PC-9 (cell line): Measurements from ENCODE around the gene DBET. TPM values are rescaled to one million over a fixed set of nuclear protein-coding genes. Genes with fewer than 3 reads are reported as not detected.
"Not testable (repeated sequence)": the region's sequence is repeated elsewhere in the genome, so short reads cannot be mapped to it uniquely, and the experiment has no call there.

Experiments used
- BruUV-seq: library from RNA; stranded (reverse); fragments of 400-500 nt; replicated peaks from 2 replicates; lab custom pipeline; 2021; lab: Mats Ljungman, UMichigan
- CTCF ChIA-PET: fragments of 300-600 bp; sonication (Branson Sonifier 250); formaldehyde crosslinking; loops from one replicate; lab custom pipeline; 2022; ENCODE audit warnings: antibody characterized with exemption; lab: Charles Lee
- POLR2A ChIA-PET: fragments of 300-600 bp; sonication (Branson Sonifier 250); formaldehyde crosslinking; loops from one replicate; lab custom pipeline; 2022; ENCODE audit warnings: antibody characterized with exemption; ENCODE audit not compliant: unreplicated experiment; lab: Charles Lee
- DNase-seq, 2 experiments: peaks; one replicate each; pipeline versions ENCODE4 v3.0.0 to v3.0.0-alpha.2; 2015 to 2022; ENCODE audit warnings: mixed read lengths in 1 of 2
- H2AFZ ChIP-seq: fragments of 200-600 bp; sonication (generic); 2 replicates; pipeline ENCODE4 v1.8.1; 2017; ENCODE audit warnings: antibody characterized with exemption
- H3F3A ChIP-seq: fragments of 200-600 bp; sonication (generic); 2 replicates; pipeline ENCODE4 v1.8.1; 2017; ENCODE audit warnings: antibody characterized with exemption, mild to moderate bottlenecking, low read depth; ENCODE audit not compliant: insufficient read depth
- H3K27ac ChIP-seq: fragments of 200-600 bp; sonication (generic); 2 replicates; pipeline ENCODE4 v1.6.1; 2016; ENCODE audit warnings: mixed run types
- H3K27me3 ChIP-seq: fragments of 200-600 bp; sonication (generic); 2 replicates; pipeline ENCODE4 v1.6.1; 2016; ENCODE audit warnings: low read depth, mixed run types; ENCODE audit not compliant: insufficient read depth
- H3K36me3 ChIP-seq: fragments of 200-600 bp; sonication (generic); 2 replicates; pipeline ENCODE4 v1.6.1; 2016; ENCODE audit warnings: low read depth, mixed run types
- H3K4me1 ChIP-seq: fragments of 200-600 bp; sonication (generic); replicated peaks from 2 replicates; pipeline ENCODE4 v1.6.1; 2016; ENCODE audit warnings: mixed run types; ENCODE audit not compliant: insufficient read depth
- H3K4me2 ChIP-seq: fragments of 200-600 bp; sonication (generic); 2 replicates; pipeline ENCODE4 v1.6.1; 2017; ENCODE audit warnings: mixed run types
- H3K4me3 ChIP-seq: fragments of 200-600 bp; sonication (generic); 2 replicates; pipeline ENCODE4 v1.6.1; 2016; ENCODE audit warnings: mixed run types
- H3K79me2 ChIP-seq: fragments of 200-600 bp; sonication (generic); 2 replicates; pipeline ENCODE4 v1.6.1; 2017; ENCODE audit warnings: low read depth, mixed run types
- H3K9me2 ChIP-seq: fragments of 200-600 bp; sonication (generic); 2 replicates; pipeline ENCODE4 v1.8.1; 2017; ENCODE audit warnings: mild to moderate bottlenecking; ENCODE audit not compliant: insufficient read depth
- H3K9me3 ChIP-seq: fragments of 200-600 bp; sonication (generic); 2 replicates; pipeline ENCODE4 v1.8.1; 2016; ENCODE audit warnings: low read depth; ENCODE audit not compliant: insufficient read depth
- H4K20me1 ChIP-seq: fragments of 200-600 bp; sonication (generic); 2 replicates; pipeline ENCODE4 v1.8.1; 2017; ENCODE audit not compliant: insufficient read depth
- CTCF ChIP-seq: fragments of 200-600 bp; sonication (generic); conservative IDR thresholded peaks from 2 replicates; pipeline ENCODE4 v1.6.1; 2017; ENCODE audit warnings: mixed run types, antibody characterized with exemption, mild to moderate bottlenecking, moderate library complexity
- intact Hi-C: fragments of 100-400 bp; cut with micrococcal nuclease; formaldehyde crosslinking; loops from one replicate; pipeline ENCODE4 v1.10.0; 2022; ENCODE audit not compliant: unreplicated experiment
- total RNA-seq: library from RNA; stranded (reverse); gene quantifications from 2 replicates; pipeline ENCODE4 v1.2.3, GENCODE V29; 2021

Gene DBET
- total RNA-seq, 1 experiment from 2014 or later, result not detected

GRCh38 chr4:190027156-190027555, 37.1 kb upstream of the DBET start, which contains the start of gene FRG2:
Gene FRG2, minus strand, starts transcription at chr4:190027256. Its CDS starts 52 bp downstream, at chr4:190027204.
- H4K20me1 ChIP-seq, H3K9me2 ChIP-seq, POLR2A ChIA-PET, DNase-seq, H3K4me1 ChIP-seq, H3K4me2 ChIP-seq, CTCF ChIA-PET, H3K36me3 ChIP-seq, H3K27me3 ChIP-seq, H3K79me2 ChIP-seq, H3K4me3 ChIP-seq, H3K27ac ChIP-seq, intact Hi-C loops, H3F3A ChIP-seq, H2AFZ ChIP-seq, BruUV-seq, H3K9me3 ChIP-seq: not testable (repeated sequence)

- H3K9me2 ChIP-seq, POLR2A ChIA-PET, H3K9me3 ChIP-seq, BruUV-seq, H3K27ac ChIP-seq, H3K79me2 ChIP-seq, CTCF ChIA-PET, H3K4me1 ChIP-seq, H3K36me3 ChIP-seq, H4K20me1 ChIP-seq, intact Hi-C loops, H3K4me2 ChIP-seq, H3F3A ChIP-seq, DNase-seq, H2AFZ ChIP-seq, H3K27me3 ChIP-seq, H3K4me3 ChIP-seq: not testable (repeated sequence)
Measured at GRCh38 chr4:190031264-190031663, 33.0 kb upstream of the DBET start.

GRCh38 chr4:190037704-190038388, 26.5 kb upstream of the DBET start:
- peak in 1 of 2 experiments; percentile 9 for DNase-seq
- H2AFZ ChIP-seq, H3K9me2 ChIP-seq, H3K4me3 ChIP-seq, H3K79me2 ChIP-seq, H3K27ac ChIP-seq, H3F3A ChIP-seq, BruUV-seq, H3K4me1 ChIP-seq, H3K36me3 ChIP-seq, intact Hi-C loops, H4K20me1 ChIP-seq, H3K27me3 ChIP-seq, CTCF ChIA-PET, H3K4me2 ChIP-seq, POLR2A ChIA-PET, H3K9me3 ChIP-seq: not testable (repeated sequence)
- TF ChIP-seq CTCF, result 0 out of 2 replicates have a peak, but pooled peaks have one; percentile 37

GRCh38 chr4:190040873-190041272, 23.4 kb upstream of the DBET start:
- H3K27ac ChIP-seq, H3K27me3 ChIP-seq, H3K36me3 ChIP-seq, DNase-seq, H3K79me2 ChIP-seq, H2AFZ ChIP-seq, H3F3A ChIP-seq, H3K9me3 ChIP-seq, H4K20me1 ChIP-seq, BruUV-seq, H3K9me2 ChIP-seq, H3K4me2 ChIP-seq, CTCF ChIA-PET, H3K4me1 ChIP-seq, POLR2A ChIA-PET, H3K4me3 ChIP-seq, intact Hi-C loops: not testable (repeated sequence)
